Left hindlimb (tissue), 1 donor: ENCODE measurements around the gene FAM241A.
"Not testable (repeated sequence)": the region's sequence is repeated elsewhere in the genome, so short reads cannot be mapped to it uniquely, and the experiment has no call there.

ENCODE experiments used
- DNase-seq: peaks from one replicate; pipeline ENCODE4 v3.0.0-alpha.2; 2018

The FAM241A gene

DNA sequence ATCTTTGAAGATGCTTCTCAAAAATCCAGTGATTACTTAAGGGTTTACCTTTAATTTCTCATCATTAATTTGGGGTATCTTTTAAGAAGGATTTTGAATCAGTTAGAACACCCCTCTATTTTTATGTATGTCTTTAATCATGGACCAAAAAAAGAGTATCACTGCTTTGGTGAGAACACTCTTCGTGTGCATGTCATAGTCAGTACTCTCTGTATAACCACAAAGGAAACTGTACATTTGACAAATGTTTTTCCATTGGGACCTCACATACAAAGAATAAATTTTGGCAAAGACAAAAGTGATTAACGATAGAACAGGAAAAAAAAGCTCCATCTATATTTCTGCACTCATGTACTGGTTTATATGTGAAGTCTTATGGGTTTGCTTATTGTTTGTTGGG is 31.3 kb downstream of the FAM241A start:
- no peak for DNase-seq

DNA sequence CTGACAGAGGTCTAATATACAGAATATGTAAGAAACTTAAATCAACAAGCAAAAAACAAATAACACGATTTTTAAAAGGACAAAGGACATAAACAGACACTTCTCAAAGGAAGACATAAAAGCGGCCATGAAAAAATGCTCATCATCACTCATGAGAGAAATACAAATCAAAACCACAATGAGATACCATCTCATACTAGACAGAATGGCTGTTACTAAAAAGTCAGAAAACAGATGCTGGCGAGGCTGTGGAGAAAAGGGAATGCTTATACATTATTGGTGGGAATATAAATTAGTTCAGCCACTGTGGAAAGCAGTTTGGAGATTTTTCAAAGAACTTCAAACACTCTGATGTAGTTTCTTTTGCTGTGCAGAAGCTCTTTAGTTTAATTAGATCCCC is 33.5 kb downstream of the FAM241A start:
- not testable (repeated sequence) for DNase-seq

DNA sequence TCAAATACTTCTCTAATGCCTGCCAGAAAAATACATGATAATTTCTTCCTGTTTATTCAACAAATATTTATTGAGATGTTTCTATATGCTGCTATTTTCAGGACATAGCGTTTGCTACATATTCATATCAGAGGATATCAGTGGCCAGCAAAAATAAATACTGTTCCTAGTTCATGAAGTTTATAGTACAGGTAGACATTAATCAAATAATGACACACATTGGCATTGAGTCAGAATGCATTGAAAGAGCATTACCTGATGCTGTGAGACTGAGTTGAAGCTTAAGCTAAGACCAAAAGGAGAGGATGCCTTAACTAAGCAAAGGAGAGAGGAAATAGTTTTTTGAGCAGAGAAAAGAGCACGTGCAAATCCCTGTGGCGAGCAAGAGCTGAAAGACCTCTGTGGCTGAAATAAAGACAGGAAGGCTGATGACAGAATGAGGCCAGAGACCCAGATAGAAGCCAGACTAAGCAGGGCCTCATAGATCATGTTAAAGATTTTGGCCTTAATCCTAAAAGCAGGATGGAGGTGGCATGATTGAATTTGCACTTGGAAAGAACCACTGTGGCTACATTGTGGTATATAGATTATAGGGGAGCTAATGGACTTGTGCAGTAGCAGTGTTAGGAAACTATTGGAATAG is 36.2 kb downstream of the FAM241A start:
- DNase-seq, result no peak

DNA sequence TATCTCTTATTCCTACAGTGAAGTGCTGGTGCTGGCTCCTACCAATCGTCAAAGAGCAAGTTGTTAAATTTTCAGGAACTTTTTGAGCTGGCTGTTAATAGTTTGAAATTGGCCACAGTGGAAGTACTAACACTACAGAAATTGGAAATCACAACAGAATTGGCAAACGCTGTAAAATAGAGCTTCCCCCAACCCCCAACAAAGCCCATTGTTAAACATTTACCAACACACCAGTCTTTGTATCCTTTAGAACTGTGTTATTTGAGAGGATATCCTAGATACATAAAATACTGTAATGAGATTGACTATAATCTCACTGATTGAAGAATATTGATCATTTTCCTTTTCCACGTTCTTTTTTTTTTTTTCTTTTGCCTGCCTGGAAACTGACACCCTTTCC is 37.4 kb downstream of the FAM241A start:
- no peak for DNase-seq

DNA sequence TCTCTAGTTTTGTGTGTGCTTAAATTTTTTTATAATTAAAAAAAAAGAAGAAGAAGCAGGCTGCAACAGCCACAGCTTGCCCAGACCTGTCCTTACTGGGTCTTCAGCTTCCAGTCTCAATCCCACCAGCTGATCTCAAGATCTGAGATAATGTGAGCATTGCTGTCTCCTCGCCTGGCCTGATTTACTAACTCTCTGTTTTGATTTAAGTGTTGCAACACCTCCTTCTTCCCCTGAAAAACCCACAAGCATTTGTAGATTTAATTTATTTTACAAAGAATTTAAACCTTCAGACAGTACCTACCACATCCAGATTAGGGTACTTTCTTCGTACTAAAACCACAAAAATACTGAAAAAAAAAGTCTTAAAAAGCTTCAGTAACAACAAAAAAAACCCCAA is 38.0 kb downstream of the FAM241A start:
- no peak for DNase-seq

DNA sequence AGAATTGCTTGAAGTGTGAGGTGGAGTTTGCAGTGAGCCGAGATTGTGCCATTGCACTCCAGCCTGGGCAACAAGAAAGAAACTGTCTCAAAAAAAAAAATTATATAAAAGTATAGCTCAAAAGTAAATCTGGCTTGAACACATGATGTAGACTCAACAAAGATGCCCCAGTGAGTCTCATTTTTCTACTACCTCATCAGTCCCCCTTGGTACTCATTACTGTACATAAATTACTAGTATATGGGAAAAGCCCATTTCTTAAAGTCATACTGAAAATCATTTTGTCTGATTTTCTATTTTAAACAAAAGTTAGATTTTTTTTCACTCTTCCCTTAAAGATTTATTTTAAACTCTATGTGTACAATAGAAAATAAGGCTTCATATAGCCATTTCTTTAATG is 39.2 kb downstream of the FAM241A start:
- no peak for DNase-seq

DNA sequence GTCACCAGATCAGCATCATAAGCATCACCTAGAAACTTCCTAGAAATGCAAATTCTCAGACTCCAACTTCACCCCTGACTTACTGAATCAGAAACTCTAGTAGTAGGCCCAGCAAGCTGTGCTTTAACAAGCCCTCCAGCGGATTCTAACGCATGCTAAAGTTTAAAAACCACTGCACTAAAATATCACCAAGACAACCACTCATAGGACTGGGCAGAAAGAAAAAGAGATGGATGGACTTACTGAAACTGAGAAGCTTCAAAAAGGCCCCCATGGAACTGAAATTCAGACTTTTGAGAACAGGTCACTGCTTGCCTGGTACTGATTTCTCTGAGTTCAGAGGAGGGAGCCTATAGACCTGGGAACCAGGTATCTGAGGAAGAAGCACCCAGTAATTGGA is 40.1 kb downstream of the FAM241A start:
- no peak for DNase-seq

DNA sequence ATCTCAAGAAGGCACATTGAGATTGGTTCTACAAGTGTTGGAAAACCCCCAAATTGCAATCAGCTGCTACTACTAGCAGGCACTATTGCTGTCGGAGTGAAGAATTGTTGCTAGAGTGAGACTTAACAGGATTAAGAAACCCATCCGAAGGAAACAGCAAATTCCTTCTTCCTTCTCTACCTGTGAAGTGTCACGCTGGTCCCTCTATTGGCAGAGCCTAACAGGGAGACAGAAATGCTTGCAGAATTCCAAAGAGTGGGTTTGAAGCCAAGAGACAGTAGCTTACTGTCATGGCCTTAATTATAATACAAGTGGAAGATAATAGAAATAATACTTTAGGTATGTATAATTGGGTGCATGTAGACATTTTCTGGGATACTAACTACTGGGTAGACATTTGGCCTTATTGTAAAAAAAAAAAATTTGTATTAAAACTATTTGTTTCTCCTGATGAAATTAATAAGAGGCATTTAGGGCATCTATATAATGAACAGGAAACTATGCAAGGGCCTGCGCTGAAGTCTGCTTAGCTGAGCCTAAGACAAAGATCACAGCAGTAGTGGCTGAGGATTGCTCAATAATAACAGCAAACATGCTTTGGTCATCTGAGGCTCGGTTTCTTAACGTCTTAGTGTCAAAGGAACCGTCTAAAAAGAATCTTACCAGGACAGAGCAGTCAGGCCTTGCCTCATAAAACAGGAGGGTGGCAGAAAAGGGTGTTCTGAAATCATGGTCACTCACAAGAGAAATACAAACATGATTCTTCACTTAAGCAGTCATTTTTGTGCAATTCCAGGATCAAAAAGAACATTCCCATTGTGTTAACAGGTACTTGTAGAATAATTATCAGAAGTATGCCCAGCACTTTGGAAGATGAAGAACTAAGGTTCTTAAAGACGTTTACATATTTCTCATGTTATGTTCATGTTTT is 40.8 kb downstream of the FAM241A start:
- DNase-seq, result no peak

DNA sequence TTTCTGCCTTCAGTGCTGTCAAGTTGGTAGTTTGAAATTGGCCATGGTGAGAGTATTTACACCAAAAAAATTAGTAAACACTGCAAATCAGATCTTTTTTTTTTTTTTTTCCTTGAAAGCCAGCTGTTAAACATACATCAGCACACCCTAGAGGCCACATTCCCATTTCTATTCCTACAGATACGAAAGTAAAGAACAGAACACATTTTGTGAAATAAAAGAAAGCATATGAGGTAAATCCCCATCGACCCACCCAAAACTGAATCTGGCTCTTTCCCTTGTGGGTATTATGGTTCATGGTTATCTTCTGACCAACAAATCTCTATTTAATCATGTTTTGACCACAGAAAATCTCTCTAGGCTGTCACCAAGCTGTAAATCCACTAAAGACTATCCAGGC is 44.5 kb downstream of the FAM241A start:
- no peak for DNase-seq

DNA sequence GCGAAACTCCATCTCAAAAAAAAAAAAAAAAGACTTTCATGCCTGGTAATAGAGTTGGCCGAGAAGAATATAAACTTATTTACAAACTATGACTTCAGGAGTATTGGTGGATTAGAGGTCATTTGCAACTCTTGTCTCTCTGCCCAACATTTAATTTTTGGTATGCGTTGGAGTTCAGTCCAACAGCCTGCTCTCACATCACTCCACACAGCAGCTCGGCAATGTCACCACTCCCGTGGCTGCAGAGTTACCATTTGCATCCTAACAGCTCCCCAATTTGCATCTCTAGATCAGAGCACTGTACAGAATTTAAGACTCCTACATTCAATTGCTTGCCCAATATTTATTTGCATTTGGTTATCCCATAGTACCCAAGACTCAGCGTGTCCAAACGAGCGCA is 45.4 kb downstream of the FAM241A start:
- DNase-seq, result no peak

DNA sequence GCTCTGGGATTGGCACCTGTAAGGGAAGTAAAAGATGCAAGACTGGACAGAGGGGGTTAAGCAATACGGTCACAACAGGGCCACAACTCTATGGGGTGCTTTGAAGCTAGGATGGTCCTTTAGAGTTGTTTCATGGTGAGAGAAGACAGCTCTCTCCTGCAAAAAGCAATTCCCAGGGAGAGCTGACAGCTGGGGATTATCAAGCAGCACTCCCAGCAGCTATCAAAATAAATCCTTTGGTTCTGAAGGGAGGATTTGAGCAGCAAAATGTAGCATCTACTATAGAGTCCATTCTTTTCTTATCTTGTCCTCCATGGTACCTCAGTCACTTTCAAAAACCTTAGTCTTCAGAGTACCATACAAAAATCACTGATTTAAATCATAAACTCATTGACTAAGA is 51.2 kb downstream of the FAM241A start:
- DNase-seq, result no peak

DNA sequence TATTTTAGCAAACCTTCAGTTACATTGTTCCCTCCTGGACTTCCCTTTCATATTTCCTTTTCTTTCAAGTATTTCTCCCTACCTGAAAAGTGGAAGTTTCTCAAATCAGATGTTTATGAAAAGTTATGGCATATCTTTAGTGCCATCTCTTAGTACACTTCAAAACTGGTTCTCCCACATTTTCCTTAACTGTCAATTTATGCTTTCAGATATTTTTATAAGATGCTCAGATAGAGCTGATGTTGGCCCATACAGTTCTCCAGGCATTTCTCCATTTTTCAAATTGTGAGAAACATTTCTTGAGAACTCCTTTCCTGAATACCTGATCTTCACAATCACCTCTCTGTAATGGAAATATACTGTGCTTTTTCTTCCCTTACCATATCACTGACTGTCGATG is 53.8 kb downstream of the FAM241A start:
- no peak for DNase-seq

DNA sequence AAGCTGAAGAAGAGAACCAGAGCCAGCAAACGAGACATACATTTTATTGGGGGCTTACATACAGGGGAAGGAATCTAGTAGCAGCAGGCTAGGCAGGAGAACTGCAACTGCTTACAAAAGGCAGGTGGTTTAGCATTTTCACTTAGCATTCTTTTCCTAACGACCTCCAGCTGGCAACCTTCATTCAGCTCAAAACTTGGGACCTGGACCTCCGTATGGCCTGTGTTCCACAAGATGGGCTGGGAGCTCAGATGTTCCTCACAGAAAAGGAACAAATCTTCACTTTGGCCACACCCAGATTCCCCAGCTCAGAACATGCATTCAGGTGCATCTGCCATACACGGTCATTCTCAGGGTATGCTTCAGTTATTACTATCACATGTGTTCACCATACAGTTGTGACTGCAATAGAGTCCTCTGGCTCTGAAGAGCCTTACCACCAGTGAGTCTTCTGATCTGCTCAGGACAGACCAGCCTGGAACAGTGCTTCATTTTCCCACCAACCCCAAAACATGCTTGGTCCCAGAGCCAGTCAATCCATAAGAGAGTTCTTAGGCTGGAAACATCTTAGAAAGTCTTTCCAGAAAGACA is 56.8 kb downstream of the FAM241A start:
- DNase-seq, result no peak

DNA sequence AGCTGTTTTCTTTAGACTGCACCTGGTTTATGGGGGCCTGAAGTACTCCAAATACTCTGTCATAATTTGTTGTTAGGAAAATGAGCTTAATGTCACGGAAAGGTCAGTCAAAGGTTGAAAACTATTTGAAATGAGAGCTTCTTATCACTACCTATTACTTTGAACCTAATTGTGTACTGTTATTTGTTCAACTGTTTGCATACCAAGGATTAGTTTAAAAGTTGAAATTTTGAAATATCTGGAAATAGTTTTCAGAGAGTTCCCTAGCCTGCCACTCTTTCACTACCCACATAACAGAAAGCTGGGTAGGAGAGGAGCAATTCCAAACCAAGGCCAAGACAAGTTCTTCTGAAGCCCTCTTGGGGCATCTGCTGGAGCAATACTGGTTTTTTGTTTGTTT is 58.3 kb downstream of the FAM241A start:
- no peak for DNase-seq

DNA sequence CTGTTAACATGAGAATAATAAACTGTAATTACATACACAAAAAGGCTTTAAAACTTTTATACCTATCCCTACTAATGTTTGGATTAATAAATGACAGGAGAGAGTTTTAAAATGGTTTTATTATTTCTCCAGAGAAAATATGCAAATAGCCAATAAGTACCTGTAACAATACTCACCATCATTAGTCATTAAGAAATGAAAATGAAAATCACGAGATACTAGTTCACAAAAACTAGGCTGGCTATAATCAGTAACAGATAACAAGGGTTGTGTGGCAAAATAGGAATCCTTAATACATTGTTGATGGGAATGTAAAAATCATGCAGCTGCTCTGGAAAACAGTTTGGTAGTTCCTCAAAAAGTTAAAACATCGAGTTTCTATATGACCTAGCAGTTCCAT is 61.2 kb downstream of the FAM241A start:
- DNase-seq, result no peak

DNA sequence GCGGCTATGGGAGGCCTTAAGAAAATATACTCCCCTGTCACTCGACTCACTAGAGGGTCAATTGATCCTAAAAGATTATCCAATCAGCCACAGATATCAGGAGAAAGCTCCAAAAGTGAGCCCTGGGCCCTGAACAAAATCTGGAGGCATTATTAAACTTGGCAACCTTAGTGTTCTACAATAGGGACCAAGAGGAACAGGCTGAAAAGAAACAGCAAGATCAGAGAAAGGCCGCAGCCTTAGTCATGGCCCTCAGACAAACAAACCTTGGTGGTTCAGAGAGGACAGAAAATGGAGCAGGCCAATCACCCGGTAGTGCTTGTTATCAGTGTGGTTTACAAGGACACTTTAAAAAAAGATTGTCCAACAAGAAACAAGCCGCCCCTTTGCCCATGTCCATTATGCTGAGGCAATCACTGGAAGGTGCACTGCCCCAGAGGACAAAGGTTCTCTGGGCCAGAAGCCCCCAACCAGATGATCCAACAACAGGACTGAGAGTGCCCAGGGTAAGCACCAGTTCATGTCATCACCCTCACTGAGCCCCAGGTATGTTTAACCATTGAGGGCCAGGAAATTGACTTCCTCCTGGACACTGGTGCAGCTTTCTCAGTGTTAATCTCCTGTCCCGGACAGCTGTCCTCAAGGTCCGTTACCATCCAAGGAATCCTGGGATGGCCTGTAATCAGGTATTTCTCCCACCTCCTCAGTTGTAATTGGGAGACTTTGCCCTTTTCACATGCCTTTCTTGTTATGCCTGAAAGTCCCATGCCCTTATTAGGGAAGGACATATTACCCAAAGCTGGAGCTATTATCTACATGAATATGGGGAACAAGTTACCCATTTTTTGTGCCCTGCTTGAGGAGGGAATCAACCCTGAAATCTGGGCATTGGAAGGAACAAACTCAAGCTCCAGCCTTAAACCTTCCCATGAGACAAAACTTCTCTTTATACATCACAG is 63.2 kb downstream of the FAM241A start:
- DNase-seq, result not testable (repeated sequence)

DNA sequence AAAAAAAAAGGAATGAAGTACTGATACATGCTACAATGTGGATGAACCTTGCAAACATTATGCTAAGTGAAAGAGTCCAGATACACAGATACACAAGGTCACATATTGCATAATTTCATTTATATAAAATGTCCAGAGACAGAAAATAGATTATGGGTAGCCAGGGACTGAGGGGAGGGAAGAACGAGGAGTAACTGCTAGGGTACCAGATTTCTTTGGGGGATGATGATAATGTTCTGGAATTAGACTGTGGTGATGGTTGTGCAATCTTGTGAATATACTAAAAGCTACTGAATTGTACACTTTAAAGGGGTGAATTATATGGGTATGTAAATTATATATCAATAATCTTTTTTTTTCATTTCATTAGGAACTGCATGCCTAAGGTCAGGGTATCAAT is 65.5 kb downstream of the FAM241A start:
- no peak for DNase-seq

DNA sequence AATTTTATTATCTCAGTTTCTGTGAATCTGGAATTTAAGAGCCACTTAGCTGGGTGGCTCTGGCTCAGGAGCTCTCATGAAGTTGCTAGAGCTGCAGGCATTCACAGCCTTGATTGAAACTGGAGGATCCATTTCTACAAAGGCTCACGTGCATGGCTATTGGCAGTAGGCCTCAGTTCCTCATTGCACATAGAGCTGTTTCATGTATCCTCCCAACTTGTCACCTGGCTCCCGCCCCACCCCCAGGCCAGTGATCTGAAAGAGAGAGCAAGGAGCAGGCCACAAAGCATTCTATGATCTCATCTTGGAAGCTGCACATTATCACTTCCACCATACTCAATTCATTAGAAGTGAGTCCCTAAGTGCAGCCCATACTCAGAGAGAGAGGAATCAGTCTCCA is 67.8 kb downstream of the FAM241A start:
- no peak for DNase-seq

DNA sequence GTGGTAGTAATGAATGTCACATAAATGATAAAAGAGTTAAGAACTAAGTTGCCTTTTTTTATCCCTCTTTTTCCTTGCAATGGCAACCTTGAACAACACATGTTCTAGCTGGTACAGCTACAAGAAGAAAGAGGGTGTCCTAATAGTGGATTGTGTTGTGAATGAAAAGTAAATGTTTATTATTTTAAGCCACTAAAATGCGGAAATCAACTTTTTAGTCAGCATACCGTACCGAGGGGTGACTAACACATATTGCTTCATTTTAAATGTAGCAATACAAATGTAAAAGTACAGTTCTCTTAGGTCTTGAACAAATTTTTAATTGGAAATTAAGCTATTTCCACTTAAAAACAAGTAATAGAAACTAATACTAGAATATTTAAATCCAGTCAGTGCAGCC is 68.6 kb downstream of the FAM241A start:
- DNase-seq, result no peak

DNA sequence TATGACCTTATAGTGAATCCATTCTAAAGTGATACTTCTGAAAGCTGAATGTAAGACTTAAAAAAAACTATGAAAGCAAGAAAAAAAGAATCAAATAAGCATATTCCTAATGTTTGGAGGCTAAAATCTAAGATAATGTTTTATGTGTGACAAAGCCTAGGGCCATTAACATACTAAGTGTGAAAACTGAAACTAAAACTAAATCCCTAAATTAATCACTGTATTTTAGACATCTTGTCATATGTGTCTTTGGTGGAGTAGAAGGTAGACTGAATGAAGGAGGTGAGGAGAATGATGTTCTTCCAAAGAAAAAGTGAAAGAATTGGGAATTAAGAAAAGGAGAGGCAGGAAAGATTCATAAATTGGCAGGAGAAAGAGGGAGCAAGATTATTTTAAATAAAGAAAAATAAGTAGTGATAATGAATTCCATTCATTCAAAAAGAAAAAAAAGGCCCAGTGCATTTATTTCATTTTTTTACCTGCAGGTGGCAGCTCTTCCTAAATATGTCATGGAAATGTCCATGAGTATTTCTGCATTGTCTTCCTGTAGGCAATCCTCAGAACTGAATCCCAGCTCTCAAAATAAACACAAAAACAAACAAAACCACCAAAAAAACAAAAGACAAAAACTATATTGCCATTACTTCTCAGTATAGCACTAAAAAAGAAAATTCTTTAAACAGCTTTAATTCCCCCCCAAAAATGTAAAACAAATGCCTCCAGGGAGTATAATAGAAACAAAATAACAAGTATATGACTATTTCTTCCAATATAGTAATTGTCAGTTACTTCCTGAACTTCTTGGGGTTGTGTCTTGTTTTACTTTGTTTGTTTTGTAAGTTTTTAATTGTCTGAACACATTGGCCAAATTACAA is 69.4 kb downstream of the FAM241A start:
- DNase-seq, result no peak

DNA sequence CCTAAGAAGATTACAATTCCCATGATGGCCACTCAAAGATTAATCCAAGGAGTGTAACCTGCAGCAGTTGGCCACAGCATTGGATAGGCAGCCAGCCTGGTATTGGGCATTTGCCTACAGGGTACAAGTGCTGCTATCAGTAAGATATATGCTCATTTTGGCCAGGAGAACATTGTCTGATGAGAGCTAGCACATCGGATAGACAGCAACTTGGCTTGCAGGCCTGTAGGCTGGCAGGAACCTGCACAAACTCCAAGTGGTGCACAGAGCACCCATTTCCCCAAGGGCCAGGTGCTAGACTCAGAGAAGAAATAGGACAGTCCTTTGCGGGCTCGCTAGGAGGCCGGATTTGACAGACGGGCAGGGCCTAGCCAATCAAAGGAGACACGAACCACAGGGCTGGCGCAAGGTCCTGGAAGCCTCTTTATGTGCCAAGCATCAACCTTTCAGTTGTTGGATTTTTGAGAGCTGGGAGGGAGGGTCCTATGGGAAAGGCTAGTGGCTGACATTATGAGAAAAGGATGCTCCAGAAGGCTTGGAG is 74.6 kb downstream of the FAM241A start:
- DNase-seq, result no peak
